Breast epithelium (tissue), 3 donors: ENCODE results near the gene MED9.

ENCODE experiments used
- CTCF ChIP-seq, 3 donors: fragments of 450-650 bp; IDR thresholded peaks; one replicate each; pipeline ENCODE4 v1.5.1; 2016 to 2017; ENCODE audit warnings: antibody characterized with exemption in 3 of 3, mild to moderate bottlenecking in 3 of 3, moderate library complexity in 3 of 3
- POLR2A ChIP-seq: fragments of 450-650 bp; IDR thresholded peaks from one replicate; pipeline ENCODE4 v1.6.1; 2016; ENCODE audit warnings: antibody characterized with exemption, mild to moderate bottlenecking, moderate library complexity
- POLR2AphosphoS5 ChIP-seq, 3 donors: sonication (generic); formaldehyde crosslinking; IDR thresholded peaks; one replicate each; pipeline ENCODE4 v1.6.1; 2017; ENCODE audit warnings: antibody characterized with exemption in 3 of 3

DNA sequence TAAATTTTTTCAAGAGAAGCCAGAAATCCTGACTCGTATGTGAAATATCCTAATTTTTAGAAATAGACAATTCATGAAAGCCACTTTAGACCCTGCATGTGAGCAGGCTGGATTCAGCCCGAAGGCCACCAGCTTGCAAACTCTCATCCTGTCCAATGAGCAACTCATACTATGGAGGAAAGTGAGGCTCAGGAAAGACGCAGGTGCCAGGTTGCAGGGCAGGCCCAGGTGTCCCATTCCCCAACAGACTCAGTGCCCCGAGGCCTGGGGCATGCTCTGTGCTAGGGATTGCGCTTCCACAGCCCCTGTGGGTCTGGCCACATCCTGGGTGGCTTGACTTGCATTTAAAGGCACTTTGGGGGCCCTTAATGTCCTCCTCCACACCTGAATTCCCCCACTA lies 36.1 kb downstream of the MED9 start:
- TF ChIP-seq CTCF (IDR thresholded peaks at IDR 0.05): no peak
- no peak for TF ChIP-seq POLR2A
- no peak for TF ChIP-seq POLR2AphosphoS5 (IDR thresholded peaks at IDR 0.05)
